Astrocyte of the cerebellum (primary cell): Measurements from ENCODE around the gene PPP4R1.

ENCODE experiments used
- DNase-seq: peaks from one replicate; pipeline ENCODE4 v3.0.0-alpha.2; 2011; ENCODE audit warnings: low read depth
- H3K4me3 ChIP-seq: 2 replicates; pipeline ENCODE4 v1.5.1; 2011; ENCODE audit warnings: mild to moderate bottlenecking, low read depth, low read length, moderate library complexity
- in situ Hi-C: cut with HindIII; loops from 2 replicates; pipeline ENCODE4 v1.10.0; 2017; ENCODE audit warnings: low sequenced_read_pairs
- TF ChIP-seq, protein P1 (sequence below): IDR thresholded peaks from 2 replicates; pipeline ENCODE4 v1.5.1; 2012; ENCODE audit warnings: low read length, low read depth, moderate library complexity, mild to moderate bottlenecking; ENCODE audit errors: missing control alignments

PPP4R1 gene

DNA sequence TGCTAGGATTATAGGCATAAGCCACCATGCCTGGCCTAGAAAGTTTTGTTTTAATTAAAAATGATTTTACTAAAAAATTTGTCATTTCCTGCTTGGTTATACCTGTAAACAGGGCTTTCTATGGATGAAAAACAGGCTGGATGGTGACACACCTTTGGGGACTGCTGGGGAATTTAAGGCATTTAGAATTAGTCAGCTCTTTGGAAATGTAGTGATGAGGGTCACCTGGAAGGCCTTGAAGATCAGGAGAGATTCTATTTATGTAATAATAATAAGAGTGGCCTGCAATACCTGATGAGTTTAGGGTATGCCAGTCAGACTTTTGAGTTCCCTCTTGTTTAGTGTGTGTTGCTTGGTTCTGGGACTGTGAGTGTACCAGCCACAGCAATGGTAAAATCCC, 87.9 kb downstream of the PPP4R1 start:
- H3K4me3 ChIP-seq: no peak overlapping the region
- no peak for DNase-seq
- in situ Hi-C loops: no loop called here
- TF ChIP-seq, protein P1, sequence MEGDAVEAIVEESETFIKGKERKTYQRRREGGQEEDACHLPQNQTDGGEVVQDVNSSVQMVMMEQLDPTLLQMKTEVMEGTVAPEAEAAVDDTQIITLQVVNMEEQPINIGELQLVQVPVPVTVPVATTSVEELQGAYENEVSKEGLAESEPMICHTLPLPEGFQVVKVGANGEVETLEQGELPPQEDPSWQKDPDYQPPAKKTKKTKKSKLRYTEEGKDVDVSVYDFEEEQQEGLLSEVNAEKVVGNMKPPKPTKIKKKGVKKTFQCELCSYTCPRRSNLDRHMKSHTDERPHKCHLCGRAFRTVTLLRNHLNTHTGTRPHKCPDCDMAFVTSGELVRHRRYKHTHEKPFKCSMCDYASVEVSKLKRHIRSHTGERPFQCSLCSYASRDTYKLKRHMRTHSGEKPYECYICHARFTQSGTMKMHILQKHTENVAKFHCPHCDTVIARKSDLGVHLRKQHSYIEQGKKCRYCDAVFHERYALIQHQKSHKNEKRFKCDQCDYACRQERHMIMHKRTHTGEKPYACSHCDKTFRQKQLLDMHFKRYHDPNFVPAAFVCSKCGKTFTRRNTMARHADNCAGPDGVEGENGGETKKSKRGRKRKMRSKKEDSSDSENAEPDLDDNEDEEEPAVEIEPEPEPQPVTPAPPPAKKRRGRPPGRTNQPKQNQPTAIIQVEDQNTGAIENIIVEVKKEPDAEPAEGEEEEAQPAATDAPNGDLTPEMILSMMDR: no peak

DNA sequence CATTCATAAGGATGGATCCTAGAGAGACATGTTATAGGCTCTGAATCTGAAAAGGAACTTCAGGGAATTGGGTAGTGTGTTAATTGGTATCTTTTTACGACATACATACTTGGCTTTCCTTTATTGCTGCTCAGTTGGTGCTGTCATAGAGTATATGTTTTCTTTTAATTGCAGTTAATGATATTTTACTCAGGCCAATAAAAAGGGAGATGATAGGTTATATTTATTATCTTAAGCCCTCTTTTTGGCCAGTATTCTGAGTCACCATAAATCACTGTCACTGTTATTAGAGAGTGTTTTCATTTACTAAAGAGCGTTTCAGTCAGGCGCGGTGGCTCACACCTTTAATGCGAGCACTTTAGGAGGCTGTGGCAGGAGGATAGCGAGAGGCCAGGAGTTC, 91.4 kb downstream of the PPP4R1 start:
- H3K4me3 ChIP-seq: no peak overlapping the region
- DNase-seq: no peak
- TF ChIP-seq, protein P1: no peak
- in situ Hi-C loops: no loop called here

DNA sequence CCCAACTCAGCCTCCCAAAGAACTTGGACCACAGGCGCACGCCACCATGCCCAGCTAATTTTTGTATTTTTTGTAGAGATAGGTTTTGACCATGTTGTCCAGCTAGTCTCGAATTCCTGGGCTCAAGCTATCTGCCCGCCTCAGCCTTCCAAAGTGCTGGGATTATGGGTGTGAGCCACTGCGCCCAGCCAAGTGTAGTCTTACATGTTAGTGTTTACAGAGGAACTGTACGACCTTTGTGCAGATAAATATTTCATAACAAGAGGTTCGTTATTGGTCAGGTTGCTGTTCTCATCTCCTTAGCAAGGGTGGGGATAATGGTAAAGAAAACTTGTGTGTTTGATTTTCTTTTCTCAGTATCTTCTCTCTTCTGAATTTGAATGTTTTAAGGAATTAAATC, 92.6 kb downstream of the PPP4R1 start:
- no peak for DNase-seq
- no peak overlapping the region for H3K4me3 ChIP-seq
- TF ChIP-seq, protein P1: no peak
- in situ Hi-C loops: no loop called here

DNA sequence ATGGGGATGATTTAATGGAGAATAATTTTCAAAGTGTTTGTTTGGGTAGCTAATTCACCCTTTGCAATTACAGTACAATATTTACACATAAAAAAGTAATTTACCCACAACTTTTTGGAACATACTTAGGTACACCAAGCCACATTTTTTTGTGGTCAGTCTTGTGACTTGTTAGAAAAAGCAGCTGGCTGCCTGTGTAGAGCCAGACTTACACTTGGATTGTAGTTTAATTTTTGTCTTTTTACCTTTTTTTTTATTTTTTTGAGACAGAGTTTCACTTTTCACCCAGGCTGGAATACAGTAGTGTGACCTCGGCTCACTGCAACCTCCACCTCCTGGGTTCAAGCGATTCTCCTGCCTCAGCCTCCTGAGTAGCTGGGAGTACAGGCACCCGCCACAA, 93.7 kb downstream of the PPP4R1 start:
- H3K4me3 ChIP-seq: no peak overlapping the region
- in situ Hi-C loops: no loop called here
- DNase-seq: peak; percentile 24
- TF ChIP-seq, protein P1: no peak

DNA sequence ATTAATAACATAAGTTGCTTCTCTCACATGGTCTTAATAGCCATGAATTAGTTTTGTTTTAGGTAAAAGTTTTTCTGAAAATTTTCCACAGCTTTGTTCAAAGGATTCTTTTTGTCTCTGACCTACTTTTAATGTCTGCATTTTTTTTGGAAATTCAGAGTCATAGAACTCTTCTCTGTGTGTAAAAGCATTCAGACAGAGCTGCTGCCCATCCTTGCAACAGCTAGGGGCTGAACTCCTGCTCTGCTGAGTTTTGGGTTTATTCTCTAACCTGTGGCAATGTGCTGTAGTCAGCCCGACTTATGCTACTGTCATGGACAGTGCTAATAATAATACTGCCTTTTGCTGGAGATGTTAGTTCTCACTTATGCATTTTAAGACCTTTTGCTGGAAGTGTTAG, 95.0 kb downstream of the PPP4R1 start:
- TF ChIP-seq, protein P1: no peak
- H3K4me3 ChIP-seq: no peak overlapping the region
- in situ Hi-C loops: no loop called here
- DNase-seq: no peak

DNA sequence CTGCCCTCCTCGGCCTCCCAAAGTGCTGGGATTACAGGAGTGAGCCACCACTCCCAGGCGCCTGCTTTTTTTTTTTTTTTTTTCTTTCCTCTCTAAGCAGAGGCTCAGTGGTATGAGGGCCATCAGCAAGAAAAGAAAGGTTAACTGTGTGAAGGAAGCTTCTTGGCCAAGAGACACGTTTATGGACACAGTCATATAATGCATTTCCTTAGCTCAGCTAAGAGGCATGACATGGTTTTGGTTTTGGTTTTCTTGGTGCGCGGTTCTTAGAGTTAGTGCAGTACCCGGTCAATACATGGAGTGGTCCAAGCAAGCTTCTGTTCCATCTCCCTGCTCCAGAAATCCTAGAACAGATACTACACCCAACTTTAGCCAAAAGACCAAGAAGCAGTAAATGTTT, 96.5 kb downstream of the PPP4R1 start:
- TF ChIP-seq, protein P1: no peak
- H3K4me3 ChIP-seq: no peak overlapping the region
- no peak for DNase-seq
- in situ Hi-C loops: no loop called here
